A673 (cell line): ENCODE results near the gene PRAME.

Source experiments
- EZH2 ChIP-seq: fragments of 200-600 bp; sonication (generic); IDR thresholded peaks from 2 replicates; pipeline ENCODE4 v1.6.1; 2017; ENCODE audit warnings: borderline replicate concordance, low read depth, mild to moderate bottlenecking, mixed read lengths, antibody characterized with exemption, low read length; ENCODE audit not compliant: poor library complexity, severe bottlenecking
- TF ChIP-seq, protein P1 (sequence below): fragments of 300-800, 200-600 bp; sonication (generic); conservative IDR thresholded peaks from 2 replicates; pipeline ENCODE4 v1.5.1; 2017; ENCODE audit warnings: low read depth, mild to moderate bottlenecking, antibody characterized with exemption, low read length, moderate library complexity, mixed read lengths

DNA sequence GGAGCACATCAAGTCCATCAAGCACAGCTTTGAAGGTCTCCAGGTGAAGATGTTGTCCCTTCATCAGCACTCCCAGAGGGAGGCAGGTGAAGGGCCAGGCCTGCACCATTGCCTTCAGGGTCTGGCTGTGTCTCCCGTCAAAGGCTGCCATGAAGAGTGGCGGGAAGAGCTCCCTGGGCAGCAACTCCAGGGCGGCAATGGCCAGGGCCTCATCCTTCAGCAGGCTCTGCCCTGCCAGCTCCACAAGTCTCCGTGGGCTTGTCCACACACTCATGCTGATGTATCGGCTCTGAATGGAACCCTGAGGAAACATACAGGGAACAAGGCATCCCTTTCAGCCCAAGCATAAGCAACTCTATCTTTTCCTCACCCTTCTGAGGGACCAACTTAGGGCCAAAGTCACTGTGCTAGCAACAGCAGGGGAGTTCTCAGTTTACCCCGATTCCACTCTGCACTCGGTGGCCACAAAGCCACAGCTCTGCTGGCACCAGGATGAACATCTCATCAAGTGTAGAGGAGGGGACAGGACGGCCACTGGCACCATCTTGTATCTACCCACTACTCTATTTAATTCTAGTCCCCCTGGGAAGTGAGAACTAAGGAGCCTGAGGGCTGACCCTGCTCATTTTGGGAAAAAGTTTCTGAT, 8.2 kb downstream of the PRAME start:
- TF ChIP-seq, protein P1, sequence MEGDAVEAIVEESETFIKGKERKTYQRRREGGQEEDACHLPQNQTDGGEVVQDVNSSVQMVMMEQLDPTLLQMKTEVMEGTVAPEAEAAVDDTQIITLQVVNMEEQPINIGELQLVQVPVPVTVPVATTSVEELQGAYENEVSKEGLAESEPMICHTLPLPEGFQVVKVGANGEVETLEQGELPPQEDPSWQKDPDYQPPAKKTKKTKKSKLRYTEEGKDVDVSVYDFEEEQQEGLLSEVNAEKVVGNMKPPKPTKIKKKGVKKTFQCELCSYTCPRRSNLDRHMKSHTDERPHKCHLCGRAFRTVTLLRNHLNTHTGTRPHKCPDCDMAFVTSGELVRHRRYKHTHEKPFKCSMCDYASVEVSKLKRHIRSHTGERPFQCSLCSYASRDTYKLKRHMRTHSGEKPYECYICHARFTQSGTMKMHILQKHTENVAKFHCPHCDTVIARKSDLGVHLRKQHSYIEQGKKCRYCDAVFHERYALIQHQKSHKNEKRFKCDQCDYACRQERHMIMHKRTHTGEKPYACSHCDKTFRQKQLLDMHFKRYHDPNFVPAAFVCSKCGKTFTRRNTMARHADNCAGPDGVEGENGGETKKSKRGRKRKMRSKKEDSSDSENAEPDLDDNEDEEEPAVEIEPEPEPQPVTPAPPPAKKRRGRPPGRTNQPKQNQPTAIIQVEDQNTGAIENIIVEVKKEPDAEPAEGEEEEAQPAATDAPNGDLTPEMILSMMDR, result no peak
- TF ChIP-seq EZH2, result no peak
